Measurements from ENCODE around the gene PLXNA2.

PLXNA2 gene

GRCh38 chr1:208149776-208150514 lies 94.2 kb downstream of the PLXNA2 start:
- H3K4me3 ChIP-seq (ENCODE audit: low read length), result no peak overlapping the region
- no peak for TF ChIP-seq ZNF274 (IDR thresholded peaks at IDR 0.05; ENCODE audit: low read depth, low read length)

GRCh38 chr1:208149213-208149612 lies 95.0 kb downstream of the PLXNA2 start:
- H3K4me3 ChIP-seq (ENCODE audit: low read length), result no peak overlapping the region
- no peak for TF ChIP-seq ZNF274 (IDR thresholded peaks at IDR 0.05; ENCODE audit: low read depth, low read length)

GRCh38 chr1:208148380-208148779 lies 95.8 kb downstream of the PLXNA2 start:
- TF ChIP-seq ZNF274 (IDR thresholded peaks at IDR 0.05; ENCODE audit: low read depth, low read length), result no peak

GRCh38 chr1:208146650-208147049 lies 97.5 kb downstream of the PLXNA2 start:
- H3K4me3 ChIP-seq (ENCODE audit: low read length), result no peak overlapping the region
- no peak for TF ChIP-seq ZNF274 (IDR thresholded peaks at IDR 0.05; ENCODE audit: low read depth, low read length)

More at GRCh38 chr1:208148380-208148779, 95.8 kb downstream of the PLXNA2 start:
- no peak overlapping the region for H3K4me3 ChIP-seq (ENCODE audit: low read length)

DNA sequence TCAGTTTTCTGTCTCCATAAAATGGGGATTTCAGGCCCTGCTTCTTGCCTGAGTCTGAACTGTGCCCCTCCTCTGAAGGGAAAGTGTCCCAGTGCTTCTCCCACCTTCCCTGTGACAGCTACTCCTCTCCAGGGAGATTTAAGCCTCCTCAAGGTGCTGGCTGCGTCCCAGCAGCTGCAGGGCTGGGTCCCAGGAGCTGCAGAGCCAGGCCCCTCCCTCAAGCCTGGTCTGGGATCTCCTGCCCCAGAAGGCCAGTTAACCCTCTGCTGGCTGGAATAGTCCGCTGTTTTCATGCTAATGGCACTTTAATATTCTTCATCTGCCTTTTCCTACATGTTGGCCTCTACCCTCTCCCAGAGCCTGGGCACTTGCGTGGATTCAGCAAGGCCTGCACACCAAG lies 99.0 kb downstream of the PLXNA2 start:
- no peak for TF ChIP-seq ZNF274 (IDR thresholded peaks at IDR 0.05; ENCODE audit: low read depth, low read length)
- no peak overlapping the region for H3K4me3 ChIP-seq (ENCODE audit: low read length)

DNA sequence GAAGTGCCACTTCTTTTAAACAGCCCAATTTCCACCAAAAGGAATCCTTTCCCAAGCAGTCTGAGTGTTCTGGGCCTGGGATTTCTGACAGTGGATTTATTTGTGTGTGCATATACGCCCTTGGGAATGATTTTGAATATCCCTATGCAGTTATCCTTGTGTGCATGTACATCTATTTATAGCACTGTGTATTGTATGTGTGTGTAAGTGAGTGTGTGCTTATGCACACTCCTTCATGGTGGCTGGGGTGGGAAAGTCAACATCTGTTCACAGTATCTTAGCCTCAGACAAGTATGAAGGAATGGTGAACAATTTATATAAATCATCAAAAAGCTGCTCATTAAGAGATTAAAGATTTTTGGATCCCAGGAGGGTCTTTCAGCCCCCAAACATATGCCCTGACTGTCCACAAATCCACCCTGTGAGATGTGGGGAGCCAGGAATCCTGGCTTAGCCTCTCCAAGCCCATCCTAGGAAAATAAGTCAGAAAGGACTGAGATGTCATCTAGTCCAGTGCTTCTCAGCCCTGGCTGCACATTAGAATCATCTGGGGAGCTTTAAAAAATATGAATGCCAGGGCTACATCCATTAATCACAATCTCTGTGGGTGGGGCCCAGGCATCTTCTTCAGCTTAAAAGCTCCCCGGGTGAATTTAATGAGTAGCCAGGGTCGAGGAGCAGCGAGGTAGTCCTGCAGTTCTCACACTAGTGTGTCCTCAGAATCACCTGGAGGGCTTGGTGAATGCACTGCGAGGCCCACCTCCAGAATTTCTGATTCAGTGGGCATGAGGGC lies 101.4 kb downstream of the PLXNA2 start:
- TF ChIP-seq ZNF274 (IDR thresholded peaks at IDR 0.05; ENCODE audit: low read depth, low read length), result no peak
- H3K4me3 ChIP-seq (ENCODE audit: low read length), result no peak overlapping the region

DNA sequence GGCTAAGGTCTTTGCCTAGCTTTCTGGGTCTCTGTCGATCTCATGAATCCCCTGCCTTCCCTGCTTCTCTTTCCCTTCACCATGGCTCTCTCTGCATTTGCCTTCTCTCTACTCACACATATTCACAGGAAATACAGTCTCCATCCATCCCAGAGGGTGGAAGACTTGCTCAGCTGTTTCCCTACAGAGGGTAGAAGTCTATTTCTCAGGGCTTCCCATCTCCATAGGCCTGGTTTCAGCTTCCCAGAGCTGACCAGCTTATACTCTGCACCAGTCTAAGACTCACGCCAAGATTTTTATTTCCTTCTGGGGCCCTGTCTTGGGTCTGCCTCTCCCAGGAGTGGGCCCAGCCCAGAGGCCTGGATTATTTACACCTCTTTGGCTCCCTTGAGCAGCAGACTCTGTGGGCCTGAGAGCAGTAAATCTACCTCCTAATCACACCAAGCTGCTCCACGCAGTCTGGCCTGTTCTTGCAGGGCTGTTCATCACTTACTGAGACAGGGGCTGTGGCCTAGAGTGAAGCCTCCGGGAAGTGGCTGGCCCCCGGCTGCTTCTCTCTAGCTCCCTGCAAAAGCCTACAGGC lies 102.5 kb downstream of the PLXNA2 start:
- no peak overlapping the region for H3K4me3 ChIP-seq (ENCODE audit: low read length)
- no peak for TF ChIP-seq ZNF274 (IDR thresholded peaks at IDR 0.05; ENCODE audit: low read depth, low read length)

GRCh38 chr1:208139434-208140045 lies 104.6 kb downstream of the PLXNA2 start:
- H3K4me3 ChIP-seq (ENCODE audit: low read length), result no peak overlapping the region

DNA sequence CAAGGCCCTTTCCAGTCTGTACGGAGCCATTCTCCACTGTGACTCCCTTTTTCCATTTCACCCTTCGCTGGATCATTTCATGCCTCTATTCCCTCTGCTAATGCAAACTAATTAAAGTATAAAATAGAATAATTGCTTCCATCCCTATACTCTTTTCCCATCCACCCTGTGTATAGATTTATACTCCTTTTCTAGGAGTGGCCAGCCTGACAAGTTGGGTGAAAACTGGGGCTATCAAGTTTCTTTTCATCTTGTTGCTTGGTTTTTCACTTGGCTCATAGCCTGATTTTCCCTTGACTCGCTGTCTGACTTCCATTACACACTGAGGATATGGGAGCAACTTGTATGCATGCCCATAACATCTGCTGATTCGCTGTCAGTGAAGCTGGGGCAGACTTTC lies 107.0 kb downstream of the PLXNA2 start:
- H3K4me3 ChIP-seq (ENCODE audit: low read length), result no peak overlapping the region
- no peak for TF ChIP-seq ZNF274 (IDR thresholded peaks at IDR 0.05; ENCODE audit: low read depth, low read length)

More at GRCh38 chr1:208139434-208140045, 104.6 kb downstream of the PLXNA2 start:
- no peak for TF ChIP-seq ZNF274 (IDR thresholded peaks at IDR 0.05; ENCODE audit: low read depth, low read length)

- TF ChIP-seq ZNF274 (IDR thresholded peaks at IDR 0.05; ENCODE audit: low read depth, low read length), result no peak
- H3K4me3 ChIP-seq (ENCODE audit: low read length), result no peak overlapping the region
These were observed 107.6 kb downstream of the PLXNA2 start for GRCh38 chr1:208136459-208137182.

DNA sequence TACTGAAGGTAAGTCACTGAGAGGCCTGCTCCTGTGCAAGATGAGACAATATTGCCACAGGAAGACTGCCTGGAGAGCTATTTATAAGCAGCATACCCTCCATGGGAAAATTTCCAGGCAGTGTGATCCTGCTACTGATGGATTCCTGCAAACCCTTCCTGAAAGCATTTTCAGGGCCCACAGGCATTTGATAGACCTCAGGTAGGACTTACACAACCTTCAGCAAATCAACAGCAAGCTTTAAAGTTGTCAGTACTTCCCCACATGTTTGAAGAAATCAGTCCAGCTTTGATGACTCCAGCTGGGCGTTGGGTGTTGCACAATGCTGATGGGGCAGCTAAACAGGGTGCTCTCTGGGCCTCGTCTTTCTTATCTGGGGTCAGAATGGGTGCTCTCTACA lies 108.8 kb downstream of the PLXNA2 start:
- no peak for TF ChIP-seq ZNF274 (IDR thresholded peaks at IDR 0.05; ENCODE audit: low read depth, low read length)
- no peak overlapping the region for H3K4me3 ChIP-seq (ENCODE audit: low read length)

GRCh38 chr1:208134491-208134890 lies 109.7 kb downstream of the PLXNA2 start:
- no peak for TF ChIP-seq ZNF274 (IDR thresholded peaks at IDR 0.05; ENCODE audit: low read depth, low read length)
- H3K4me3 ChIP-seq (ENCODE audit: low read length), result no peak overlapping the region

DNA sequence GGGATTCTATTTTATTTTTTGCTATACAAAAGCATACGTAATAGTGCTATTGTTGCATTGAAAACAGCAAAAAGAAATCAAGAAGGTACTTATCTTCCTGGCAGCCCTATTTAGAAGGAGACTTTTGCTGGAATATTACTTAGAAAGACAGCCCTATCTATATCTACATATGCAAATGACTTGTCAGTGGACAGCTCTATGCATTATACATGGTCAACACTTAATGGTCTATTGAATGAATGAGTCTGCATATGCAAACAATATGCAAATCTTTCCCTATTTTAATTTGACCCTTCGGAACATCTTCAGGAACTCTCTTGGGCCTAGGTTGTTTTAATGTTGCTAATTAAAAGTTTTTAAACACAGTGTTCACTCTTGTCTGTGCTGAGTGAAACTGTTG lies 110.8 kb downstream of the PLXNA2 start:
- H3K4me3 ChIP-seq (ENCODE audit: low read length), result no peak overlapping the region
- TF ChIP-seq ZNF274 (IDR thresholded peaks at IDR 0.05; ENCODE audit: low read depth, low read length), result no peak

All from GM08714 (cell line).